Hypothalamus (tissue), 51 donors: Measurements from ENCODE around the gene SF3B4.
"Not testable (repeated sequence)": the region's sequence is repeated elsewhere in the genome, so short reads cannot be mapped to it uniquely, and the experiment has no call there.

Experiments used
- DNase-seq, 51 donors: peaks; one replicate each; lab custom pipeline; 2025; lab: John Stamatoyannopoulos, UW

Gene SF3B4

DNA sequence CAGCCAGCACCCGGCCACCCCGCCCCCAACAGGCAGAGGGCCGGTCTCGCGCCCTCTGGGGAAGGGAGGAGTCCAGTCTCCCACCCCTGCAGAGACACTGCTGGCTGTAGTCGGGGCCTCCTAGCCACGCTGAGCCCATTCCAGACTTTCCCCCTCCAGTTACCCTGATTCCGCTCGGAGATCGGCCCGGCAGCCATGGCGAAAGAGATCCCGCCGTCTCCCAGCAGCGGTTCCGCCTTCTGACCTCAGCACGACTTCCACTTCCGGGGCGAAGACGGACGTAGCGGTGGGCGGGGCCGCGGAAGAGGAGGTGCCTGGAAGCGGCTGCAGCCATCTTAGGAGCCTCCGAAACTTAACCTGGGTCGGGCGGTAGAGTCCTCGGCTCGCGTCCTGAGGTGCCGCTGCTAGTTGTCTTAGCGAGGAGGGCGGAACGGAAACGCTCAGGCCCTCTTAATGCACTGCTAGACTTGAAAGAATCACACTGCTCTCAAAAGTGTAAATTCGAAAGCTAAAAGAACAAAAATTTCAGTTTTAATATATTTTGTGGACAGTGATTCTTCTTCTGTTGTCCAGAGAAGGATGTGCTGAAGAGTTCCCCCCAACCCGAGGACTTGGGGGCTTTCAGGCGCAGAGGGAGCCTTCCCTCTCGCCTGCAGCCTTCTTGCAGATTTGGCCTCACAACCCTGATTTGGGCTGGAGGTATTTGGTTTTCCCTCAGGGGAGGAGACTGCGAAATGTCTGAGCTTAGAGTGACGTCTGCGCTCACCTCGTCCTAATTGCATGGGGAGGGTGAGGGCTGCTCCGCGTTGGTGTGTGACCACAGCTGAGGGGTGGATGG, at the start of gene SF3B4:
TSS of gene SF3B4 (minus strand) at position 241 of the 838 bp plus-strand sequence. CDS start at position 197, 44 bp downstream.
- DNase-seq, result peak; percentile 73 to 97 (median 92)

- no peak for DNase-seq
Measured at GRCh38 chr1:149977345-149977744, 49.7 kb upstream of the SF3B4 start.

DNA sequence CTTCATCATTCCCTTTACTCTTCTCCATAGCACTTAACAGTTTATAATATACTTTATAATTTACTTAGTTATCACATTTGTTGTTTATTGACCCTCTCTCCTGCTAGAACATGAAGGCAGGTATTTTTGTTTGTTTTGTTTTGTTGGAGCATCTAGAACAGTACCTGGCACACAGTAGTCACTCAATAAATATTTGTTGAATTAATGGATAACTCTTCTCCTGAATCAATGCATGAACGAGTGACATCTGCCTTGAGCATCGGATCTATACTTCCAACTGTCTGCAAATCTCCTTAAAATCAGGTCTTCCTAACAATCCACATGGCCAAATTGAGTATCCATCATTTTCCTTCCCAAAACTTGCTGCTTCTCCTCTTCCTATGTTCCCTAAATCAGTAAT, 44.9 kb upstream of the SF3B4 start:
- DNase-seq, result no peak

DNA sequence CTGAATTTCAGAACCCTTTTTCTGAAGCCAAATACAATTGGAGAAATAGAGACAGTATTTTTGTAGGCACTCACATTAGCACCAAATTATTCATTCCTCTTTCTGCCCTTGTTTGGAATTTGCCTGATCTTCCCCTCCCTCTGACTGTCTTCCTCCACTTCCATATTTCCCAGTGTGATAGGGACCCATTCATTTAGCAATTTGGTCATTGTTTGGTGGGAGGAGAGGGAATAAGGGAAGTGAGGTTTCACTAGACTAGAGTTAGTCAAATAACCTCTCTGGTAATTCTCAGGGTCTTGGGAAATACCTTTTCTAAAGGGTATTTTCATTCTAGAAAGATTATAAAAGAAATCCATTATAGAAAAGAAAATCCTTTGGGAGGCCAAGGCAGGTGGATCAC, 40.0 kb upstream of the SF3B4 start:
- DNase-seq, result no peak

- DNase-seq, result no peak
Measured at GRCh38 chr1:149967041-149967440, 39.4 kb upstream of the SF3B4 start.

GRCh38 chr1:149966405-149966804, 38.8 kb upstream of the SF3B4 start:
- DNase-seq, result no peak

DNA sequence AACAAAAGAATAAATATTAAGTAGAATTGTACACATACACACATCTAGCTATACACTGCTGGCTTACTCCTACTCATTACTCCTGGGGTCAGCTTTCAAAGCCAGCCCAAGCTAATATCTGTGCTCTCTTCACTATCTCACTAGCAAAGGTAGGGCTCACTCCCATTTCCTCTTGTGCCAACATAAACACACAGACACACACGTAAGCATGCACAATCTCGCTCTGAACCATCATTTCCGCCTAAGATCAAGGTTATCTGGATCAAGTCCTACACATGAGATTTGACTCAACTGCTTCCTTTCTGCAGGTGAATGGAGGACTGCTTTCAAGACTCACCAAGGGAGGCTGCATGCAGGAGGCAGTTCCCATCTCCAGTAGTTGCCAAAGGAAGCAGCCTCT, 37.8 kb upstream of the SF3B4 start:
- DNase-seq, result no peak

DNA sequence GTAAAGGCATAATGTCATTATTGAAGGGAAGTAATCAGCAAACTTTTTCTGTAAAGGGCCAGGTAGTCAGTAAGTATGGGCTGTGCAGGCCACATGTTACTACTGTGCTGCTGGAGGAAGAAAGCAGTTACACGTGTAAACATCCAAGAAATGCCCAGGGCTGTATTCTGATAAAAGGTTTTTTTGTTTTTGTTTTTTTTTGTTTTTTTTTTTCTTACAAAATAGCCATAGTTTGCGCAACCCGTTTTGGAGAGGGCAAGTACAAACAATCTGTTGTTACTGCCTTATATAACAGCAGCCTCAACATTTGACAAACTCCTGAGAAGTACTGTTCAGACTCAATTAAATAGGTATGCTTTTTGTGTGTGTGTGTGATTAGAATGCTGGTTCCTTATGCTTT, 35.8 kb upstream of the SF3B4 start:
- no peak for DNase-seq

GRCh38 chr1:149962736-149963135, 35.1 kb upstream of the SF3B4 start:
- DNase-seq, result peak in 1 of 51 donors; percentile 37

GRCh38 chr1:149962039-149962647, 34.5 kb upstream of the SF3B4 start:
- peak in 26 of 51 donors; percentile 2 to 79 (median 24) for DNase-seq

DNA sequence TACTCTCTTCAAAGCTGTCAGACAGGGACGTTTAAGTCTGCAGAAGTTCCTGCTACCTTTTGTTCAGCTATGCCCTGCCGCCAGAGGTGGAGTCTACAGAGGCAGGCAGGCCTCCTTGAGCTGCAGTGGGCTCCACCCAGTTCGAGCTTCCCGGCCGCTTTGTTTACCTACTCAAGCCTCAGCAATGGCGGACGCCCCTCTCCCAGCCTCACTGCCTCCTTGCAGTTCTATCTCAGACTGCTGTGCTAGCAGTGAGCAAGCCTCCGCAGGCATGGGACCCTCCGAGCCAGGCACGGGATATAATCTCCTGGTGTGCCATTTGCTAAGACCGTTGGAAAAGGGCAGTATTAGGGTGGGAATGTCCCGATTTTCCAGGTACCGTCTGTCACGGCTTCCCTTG, 29.9 kb upstream of the SF3B4 start:
- DNase-seq, result not testable (repeated sequence)

- DNase-seq, result no peak
Measured at GRCh38 chr1:149949911-149950310, 22.3 kb upstream of the SF3B4 start.

GRCh38 chr1:149945206-149945605, 17.6 kb upstream of the SF3B4 start:
- peak in 1 of 51 donors; percentile 8 for DNase-seq

DNA sequence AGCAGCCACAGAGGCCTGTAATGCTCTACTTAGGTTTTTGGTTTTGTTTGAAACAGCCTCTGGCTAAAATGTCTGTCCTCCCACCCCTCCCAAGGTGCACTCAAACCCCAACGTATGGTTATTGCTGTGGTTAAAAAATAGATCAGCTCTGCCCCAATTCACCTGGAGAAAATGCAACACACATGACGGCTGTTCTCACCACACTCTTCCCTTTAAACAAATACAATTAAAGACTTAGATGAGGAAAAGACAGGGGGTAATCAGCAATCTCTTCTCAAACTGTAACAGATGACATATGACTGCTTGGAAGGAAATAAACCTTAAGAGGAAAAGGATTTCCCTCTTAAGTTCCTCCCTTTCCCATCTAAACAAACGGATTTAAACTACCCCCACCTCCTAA, 15.3 kb upstream of the SF3B4 start:
- no peak for DNase-seq

- peak in 16 of 51 donors; percentile 7 to 39 (median 18) for DNase-seq
Measured at GRCh38 chr1:149942207-149942606, 14.6 kb upstream of the SF3B4 start.

GRCh38 chr1:149940427-149940826, 12.8 kb upstream of the SF3B4 start:
- DNase-seq, result no peak

- DNase-seq, result not testable (repeated sequence)
Measured at GRCh38 chr1:149938668-149939003, 11.0 kb upstream of the SF3B4 start.

DNA sequence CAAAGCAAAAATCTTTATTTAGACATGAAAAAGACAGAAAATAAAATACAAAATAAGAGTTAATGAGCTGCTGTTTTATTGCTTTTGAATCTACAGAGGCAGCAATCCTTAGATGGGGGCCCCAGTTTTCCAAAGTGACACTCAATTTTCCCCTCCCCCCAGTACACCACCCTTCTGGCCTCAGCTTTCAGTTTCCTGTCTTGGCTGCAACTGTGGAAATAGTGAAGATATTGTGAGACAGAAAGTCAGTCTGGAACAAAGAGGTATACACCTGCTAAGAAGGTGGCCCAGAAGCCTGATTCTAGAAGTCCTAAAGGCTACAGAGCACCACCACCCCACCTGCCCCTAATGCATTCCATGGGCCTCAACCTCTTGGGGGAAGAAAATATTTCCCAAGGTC, 10.2 kb upstream of the SF3B4 start:
- no peak for DNase-seq

GRCh38 chr1:149936992-149937705, 9.5 kb upstream of the SF3B4 start:
- peak in 6 of 51 donors; percentile 8 to 55 (median 16) for DNase-seq

DNA sequence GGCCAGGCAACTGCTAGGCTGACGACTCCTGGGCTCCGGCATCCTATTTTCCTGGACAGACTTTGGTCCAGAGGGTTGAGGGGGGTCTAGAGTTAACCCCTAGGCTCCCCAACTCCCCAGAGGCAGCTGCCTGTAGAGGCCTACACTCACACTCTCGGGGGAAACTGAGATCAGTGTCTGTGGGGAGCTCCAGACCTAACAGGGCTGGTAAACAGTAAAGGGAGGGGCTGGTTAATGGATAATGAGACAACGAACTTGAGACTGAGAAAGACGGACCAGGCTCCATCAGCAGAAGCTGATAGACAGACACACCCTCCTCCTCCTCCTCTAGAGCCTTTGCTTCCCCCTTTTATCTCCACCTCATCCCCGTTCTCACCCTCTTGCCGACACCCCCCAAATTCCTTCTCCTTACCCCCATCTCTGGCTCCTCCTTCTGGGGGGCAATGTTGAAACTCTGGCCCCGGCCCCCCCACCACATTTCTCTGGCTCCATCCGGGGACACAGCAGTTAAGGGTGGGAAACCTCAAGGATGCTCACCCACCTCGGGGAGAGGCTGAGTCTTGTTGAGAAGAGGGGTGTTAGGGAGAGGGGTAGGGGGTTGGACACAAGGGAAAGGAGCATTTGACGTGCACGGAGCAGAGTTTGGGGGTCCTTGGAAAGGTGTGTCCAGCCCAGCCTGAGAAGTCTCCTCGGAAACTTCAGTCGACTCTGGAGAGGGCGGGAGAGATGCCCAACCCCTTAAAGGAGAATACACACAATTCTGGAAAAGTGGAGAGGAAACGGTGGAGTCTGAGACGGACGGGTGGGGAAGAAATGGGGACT, 8.8 kb upstream of the SF3B4 start, which contains the start of gene MTMR11:
TSS of gene MTMR11 (minus strand) at position 710 of the 822 bp plus-strand sequence. CDS start at position 478, 232 bp downstream.
- peak in 9 of 51 donors; percentile 11 to 55 (median 21) for DNase-seq
